C4-2B (cell line): Measurements from ENCODE around the gene CBLN3.

Source experiments
- ZFX ChIP-seq: fragments of 450-650 bp; IDR thresholded peaks from 2 replicates; pipeline ENCODE4 v1.6.1; 2017
- TF ChIP-seq, protein P1 (sequence below): fragments of 450-650 bp; conservative IDR thresholded peaks from 2 replicates; pipeline ENCODE4 v1.5.1; 2017; ENCODE audit warnings: mild to moderate bottlenecking

DNA sequence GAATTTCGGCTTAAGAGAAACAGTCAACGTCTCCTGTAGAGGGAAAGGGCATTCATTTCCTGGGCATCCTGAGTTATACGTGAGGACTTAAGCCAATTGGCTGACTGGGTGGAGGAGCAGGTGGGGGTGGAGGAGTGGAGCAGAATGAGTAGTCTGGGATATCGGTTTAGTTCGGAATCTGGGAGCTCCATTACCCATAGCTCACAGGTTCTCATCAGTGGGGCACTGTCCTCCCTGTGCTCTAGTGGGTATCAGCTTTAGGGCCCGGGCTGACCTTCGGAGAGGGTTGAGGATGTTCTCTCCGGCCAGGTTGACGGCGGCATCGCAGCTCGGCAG, 12.4 kb upstream of the CBLN3 start:
- TF ChIP-seq, protein P1, sequence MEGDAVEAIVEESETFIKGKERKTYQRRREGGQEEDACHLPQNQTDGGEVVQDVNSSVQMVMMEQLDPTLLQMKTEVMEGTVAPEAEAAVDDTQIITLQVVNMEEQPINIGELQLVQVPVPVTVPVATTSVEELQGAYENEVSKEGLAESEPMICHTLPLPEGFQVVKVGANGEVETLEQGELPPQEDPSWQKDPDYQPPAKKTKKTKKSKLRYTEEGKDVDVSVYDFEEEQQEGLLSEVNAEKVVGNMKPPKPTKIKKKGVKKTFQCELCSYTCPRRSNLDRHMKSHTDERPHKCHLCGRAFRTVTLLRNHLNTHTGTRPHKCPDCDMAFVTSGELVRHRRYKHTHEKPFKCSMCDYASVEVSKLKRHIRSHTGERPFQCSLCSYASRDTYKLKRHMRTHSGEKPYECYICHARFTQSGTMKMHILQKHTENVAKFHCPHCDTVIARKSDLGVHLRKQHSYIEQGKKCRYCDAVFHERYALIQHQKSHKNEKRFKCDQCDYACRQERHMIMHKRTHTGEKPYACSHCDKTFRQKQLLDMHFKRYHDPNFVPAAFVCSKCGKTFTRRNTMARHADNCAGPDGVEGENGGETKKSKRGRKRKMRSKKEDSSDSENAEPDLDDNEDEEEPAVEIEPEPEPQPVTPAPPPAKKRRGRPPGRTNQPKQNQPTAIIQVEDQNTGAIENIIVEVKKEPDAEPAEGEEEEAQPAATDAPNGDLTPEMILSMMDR = no peak
- TF ChIP-seq ZFX = no peak
